Erythroblast (primary cell): Measurements from ENCODE around the gene OR6M1.

Experiments
- GATA1 ChIP-seq: IDR thresholded peaks from 2 replicates; pipeline ENCODE4 v1.6.1; 2011; ENCODE audit warnings: low read depth, mild to moderate bottlenecking, control low read depth, low read length, moderate library complexity
- POLR2A ChIP-seq: IDR thresholded peaks from 2 replicates; pipeline ENCODE4 v1.6.1; 2011; ENCODE audit warnings: mild to moderate bottlenecking, low read length

DNA sequence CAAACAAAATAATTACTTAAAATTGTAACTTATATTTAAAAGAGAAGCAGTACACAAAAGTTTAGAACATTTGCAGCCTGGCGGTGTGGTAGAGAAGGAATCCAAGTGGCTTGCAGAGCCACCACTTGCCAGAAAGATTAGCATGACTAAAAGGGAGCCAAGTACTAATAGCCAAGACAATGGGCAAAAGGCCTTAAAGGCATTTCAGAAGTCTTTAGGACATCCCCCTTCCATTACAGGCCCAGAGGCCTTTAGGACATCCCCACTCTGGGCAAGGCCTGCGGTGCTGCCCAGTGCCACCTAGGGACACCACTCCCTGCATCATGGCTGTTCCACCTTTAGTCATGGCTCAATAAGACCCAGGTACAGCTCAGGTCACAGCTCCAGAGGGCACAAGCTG lies 46.9 kb upstream of the OR6M1 start:
- no peak for TF ChIP-seq POLR2A
- TF ChIP-seq GATA1 = no peak
